DLD1 (cell line): ENCODE results near the gene CES4A.
"Not testable (repeated sequence)": the region's sequence is repeated elsewhere in the genome, so short reads cannot be mapped to it uniquely, and the experiment has no call there.

Experiments
- in situ Hi-C: cut with HindIII; loops from 2 replicates; pipeline ENCODE4 v1.10.0; 2017; ENCODE audit warnings: low sequenced_read_pairs

The CES4A gene

GRCh38 chr16:66955363-66956153 is 32.8 kb upstream of the CES4A start:
- in situ Hi-C loops: not testable (repeated sequence)

- in situ Hi-C loops: not testable (repeated sequence)
Measured at GRCh38 chr16:66956154-66956457, 32.3 kb upstream of the CES4A start.

- in situ Hi-C loops: no loop called here
Measured at GRCh38 chr16:66958857-66959703, 29.3 kb upstream of the CES4A start.

DNA sequence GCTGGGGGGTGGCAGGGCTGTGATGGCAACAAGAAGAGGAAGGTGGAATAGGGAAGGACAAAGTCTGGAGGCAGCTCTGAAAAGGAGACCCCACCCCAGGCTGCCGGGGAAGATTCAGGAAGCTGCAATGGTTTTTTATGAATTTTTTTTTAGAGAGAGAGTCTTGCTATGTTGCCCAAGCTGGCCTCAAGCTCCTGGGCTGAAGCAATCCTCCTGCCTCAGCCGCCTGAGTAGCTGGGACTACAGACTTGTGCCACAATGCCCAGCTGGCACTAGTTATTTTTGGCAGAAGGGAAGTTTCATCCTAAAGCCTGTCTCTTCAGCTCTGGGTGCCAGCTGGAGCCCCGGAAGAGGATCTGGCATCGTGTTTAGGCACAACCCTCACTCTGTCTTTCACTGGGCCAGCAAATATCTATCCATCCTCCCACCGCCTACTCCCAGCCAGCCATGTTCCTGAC is 28.7 kb upstream of the CES4A start:
- in situ Hi-C loops: no loop called here

DNA sequence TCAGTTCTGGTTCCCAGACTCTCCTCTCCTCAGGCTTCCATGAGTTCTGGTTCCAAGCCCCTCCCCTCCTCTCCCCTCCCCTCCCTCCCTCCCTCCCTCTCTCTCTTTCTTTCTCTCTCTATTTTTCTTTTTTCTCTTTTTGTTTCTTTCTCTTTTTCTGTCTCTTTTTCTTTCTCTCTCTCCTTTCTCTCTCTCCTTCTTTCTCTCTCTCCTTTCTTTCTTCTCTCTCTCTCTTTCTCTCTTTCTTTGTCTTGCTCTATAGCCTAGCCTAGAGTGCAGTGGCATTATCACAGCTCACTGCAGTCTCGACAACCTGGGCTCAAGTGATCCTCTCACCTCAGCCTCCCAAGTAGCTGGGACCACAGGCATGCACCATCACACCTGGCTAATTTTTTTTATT is 28.1 kb upstream of the CES4A start:
- in situ Hi-C loops: no loop called here

DNA sequence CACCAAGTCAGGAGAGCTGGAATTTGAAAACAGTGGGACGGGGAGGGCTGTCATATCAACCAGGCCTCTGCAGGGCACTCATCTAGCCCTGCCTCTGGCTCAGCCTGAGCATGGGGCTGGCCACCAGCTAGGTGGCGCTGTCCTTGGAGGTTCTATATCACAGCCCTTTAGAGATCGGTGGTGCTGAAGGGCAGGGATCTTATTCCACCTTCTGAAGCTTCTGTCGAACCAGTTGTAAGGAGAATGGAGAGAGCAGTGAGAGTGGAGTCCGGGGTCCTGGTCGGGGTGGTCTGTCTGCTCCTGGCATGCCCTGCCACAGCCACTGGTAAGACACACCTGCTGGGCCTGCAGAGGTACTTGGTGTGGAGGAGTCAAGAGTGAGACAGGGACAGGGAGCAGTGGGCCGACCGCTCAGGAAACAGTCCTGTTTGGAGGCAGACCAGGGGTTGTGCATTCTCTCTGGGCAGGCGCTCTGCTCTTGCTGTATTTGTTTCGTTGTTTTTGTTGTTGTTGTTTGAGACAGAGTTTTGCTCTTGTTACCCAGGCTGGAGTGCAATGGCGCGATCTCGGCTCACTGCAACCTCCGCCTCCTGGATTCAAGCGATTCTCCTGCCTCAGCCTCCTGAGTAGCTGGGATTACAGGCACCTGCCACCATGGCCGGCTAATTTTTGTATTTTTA is 27.2 kb upstream of the CES4A start, which contains the start of gene CES3:
Gene CES3, plus strand, starts transcription at position 202 of the 680 bp plus-strand sequence. Its CDS starts 42 bp downstream, at position 244.
- in situ Hi-C loops: no loop called here

- in situ Hi-C loops: no loop called here
Measured at GRCh38 chr16:66961914-66962313, 26.5 kb upstream of the CES4A start.

GRCh38 chr16:66964049-66964448 is 24.3 kb upstream of the CES4A start:
- in situ Hi-C loops: no loop called here

- in situ Hi-C loops: no loop called here
Measured at GRCh38 chr16:66968847-66969246, 19.5 kb upstream of the CES4A start.

DNA sequence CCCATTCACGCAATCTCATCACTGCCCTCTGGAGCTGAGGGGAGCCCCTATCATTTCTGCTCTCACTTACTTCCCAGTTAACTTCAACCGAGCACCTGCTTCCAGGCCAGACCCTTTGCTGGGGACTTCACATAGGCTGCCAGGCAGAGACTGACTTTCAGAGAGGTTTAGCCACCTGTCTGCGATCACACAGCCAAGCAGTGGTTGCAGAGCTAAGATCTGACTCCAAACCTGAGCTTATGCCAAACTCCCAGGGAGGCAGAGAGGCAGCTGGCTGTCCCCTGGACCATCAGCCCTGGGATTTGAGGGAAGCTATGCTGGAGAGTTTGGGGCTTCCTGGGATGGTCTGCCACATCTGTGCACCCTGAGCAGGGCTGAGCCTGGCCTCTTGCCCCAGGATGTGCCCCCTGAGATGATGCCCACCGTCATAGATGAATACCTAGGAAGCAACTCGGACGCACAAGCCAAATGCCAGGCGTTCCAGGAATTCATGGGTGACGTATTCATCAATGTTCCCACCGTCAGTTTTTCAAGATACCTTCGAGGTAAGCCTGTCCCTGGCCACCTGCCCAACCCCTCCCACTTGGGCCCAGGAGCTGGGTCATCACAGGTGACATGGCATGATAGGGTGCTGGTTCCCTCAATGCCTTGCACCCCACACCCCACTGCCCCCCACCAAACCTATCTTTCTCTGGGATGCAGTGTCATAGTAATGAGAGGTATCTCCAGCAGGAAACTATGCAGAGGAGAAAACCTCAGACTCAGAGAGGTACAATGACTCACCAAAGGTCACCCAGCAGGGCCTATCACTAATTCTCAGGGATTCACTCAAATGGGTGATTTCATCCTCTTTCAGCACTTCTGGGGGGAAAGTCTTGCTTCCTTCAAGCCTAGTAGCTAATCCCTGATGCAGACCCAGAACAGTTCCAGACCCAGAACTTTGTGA is 17.3 kb upstream of the CES4A start:
- in situ Hi-C loops: no loop called here

DNA sequence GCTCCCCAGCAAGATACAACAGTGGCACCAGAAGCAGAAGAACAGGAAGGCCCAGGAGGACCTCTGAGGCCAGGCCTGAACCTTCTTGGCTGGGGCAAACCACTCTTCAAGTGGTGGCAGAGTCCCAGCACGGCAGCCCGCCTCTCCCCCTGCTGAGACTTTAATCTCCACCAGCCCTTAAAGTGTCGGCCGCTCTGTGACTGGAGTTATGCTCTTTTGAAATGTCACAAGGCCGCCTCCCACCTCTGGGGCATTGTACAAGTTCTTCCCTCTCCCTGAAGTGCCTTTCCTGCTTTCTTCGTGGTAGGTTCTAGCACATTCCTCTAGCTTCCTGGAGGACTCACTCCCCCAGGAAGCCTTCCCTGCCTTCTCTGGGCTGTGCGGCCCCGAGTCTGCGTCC is 15.4 kb upstream of the CES4A start:
- in situ Hi-C loops: no loop called here

DNA sequence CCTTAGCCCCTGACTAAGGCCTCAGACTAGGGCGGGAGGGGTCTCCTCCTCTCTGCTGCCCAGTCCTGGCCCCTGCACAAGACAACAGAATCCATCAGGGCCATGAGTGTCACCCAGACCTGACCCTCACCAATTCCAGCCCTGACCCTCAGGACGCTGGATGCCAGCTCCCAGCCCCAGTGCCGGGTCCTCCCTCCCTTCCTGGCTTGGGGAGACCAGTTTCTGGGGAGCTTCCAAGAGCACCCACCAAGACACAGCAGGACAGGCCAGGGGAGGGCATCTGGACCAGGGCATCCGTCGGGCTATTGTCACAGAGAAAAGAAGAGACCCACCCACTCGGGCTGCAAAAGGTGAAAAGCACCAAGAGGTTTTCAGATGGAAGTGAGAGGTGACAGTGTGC is 14.7 kb upstream of the CES4A start:
- in situ Hi-C loops: no loop called here

DNA sequence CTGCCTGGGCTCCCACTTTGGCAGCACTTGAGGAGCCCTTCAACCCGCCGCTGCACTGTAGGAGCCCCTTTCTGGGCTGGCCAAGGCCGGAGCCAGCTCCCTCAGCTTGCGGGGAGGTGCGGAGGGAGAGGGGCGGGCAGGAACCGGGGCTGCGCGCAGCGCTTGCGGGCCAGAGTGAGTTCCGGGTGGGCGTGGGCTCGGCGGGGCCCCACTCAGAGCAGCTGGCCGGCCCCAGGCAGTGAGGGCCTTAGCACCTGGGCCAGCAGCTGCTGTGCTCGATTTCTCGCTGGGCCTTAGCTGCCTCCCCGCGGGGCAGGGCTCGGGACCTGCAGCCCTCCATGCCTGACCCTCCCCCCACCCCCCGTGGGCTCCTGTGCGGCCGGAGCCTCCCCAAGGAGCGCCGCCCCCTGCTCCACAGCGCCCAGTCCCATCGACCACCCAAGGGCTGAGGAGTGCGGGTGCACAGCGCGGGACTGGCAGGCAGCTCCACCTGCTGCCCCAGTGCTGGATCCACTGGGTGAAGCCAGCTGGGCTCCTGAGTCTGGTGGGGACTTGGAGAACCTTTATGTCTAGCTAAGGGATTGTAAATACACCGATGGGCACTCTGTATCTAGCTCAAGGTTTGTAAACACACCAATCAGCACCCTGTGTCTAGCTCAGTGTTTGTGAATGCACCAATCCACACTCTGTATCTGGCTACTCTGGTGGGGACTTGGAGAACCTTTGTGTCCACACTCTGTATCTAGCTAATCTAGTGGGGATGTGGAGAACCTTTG is 14.0 kb upstream of the CES4A start:
- in situ Hi-C loops: not testable (repeated sequence)

DNA sequence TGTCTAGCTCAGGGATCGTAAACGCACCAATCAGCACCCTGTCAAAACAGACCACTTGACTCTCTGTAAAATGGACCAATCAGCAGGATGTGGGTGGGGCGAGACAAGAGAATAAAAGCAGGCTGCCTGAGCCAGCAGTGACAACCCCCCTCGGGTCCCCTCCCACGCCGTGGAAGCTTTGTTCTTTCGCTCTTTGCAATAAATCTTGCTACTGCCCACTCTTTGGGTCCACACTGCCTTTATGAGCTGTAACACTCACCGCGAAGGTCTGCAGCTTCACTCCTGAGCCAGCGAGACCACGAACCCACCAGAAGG is 13.5 kb upstream of the CES4A start:
- in situ Hi-C loops: not testable (repeated sequence)

DNA sequence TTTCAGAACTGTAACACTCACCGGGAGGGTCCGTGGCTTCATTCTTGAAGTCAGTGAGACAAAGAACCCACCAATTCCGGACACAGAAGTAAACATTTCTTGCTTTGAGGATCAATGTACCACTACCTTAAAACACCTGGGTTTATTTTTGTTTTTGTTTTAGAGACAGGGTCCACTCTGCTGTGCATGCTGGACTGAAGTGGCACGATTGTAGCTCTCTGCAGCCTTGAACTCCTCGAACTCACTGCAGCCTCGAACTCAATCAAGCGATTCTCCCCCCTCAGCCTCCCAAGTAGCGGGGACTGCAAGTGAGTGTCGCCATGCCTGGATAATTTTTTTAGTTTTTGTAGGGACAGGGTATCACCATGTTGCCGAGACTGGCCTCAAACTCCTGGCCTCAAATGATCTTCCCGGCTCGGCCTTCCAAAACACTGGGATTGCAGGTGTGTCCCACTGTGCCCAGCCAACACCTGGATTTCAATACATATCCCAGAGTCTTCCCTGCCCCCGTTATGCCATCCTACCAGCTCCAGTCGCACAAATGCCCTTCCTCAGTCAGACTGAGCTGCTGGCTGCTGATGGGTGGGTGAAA is 13.0 kb upstream of the CES4A start:
- in situ Hi-C loops: no loop called here

DNA sequence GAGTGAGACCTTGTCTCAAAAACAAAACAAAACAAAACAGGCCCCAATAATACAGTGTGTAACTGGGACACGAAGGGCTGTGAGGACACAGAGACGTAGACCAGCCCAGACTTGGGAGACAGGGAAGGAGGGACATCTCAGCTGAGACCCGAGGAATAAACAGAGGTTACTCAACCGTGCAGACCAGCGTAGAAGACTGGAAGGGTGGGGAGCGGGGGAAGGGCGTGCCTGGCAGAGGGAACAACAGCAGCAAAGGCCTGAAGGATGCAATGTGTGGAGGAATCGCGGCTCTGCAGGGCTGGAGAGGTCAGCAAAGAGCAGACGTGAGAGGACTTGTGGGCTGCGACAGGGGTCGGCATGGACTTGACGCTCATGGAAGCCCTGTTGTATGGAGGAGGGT is 11.6 kb upstream of the CES4A start:
- in situ Hi-C loops: no loop called here

DNA sequence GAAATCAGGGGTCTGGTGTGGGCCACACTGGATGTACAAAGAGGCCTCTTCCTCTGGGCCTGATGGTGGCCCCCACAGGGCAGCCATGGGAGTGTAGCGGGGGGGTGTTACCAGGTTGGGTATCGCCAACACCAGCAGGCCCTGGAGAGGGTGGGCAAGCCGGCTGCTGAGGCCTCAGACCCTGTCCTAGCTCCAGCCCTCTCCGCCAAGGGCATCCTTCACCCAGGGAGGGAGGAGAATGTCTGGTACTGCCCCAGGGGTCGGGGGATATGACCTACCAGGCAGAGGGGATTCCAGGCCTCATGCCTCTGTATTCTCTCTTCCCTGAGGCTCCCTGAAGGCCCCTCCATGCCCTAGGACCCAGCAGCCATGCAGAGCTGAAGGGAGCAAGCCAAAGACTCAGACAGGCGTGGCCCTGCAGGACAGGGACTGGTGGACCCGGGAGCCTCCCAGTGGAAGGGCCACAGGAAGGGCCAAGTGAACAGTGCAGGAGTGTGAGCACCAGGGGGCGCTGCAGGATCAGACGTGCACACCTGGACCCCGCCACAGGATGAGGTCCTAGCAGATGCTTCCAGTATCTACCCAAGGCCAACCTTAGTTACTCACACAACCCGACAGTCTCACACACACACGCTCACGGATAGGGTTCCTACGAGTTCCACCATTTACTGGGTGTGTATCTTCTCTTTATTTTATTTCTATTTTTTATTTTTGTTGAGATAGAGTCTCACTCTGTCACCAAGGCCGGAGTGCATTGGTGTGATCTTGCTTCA is 10.9 kb upstream of the CES4A start:
- in situ Hi-C loops: no loop called here

- in situ Hi-C loops: no loop called here
Measured at GRCh38 chr16:66979011-66979717, 9.2 kb upstream of the CES4A start.
